Suprapubic skin (tissue), 4 donors: ENCODE results near the gene C2CD2L. TPM values are rescaled to one million over a fixed set of nuclear protein-coding genes. Genes with fewer than 3 reads are reported as not detected.

Experiments
- DNase-seq, 2 donors: peaks; one replicate each; pipeline ENCODE4 v3.0.0-alpha.2; 2019; ENCODE audit warnings: low spot score in 2 of 2
- H3K27ac ChIP-seq: fragments of 200-600 bp; sonication (generic); one replicate; pipeline ENCODE4 v1.5.1; 2019
- H3K27me3 ChIP-seq: fragments of 200-600 bp; sonication (generic); one replicate; pipeline ENCODE4 v1.5.1; 2019
- H3K36me3 ChIP-seq: fragments of 200-600 bp; sonication (generic); one replicate; pipeline ENCODE4 v1.5.1; 2019
- H3K4me1 ChIP-seq: fragments of 200-600 bp; sonication (generic); one replicate; pipeline ENCODE4 v1.5.1; 2019
- H3K4me3 ChIP-seq: fragments of 200-600 bp; sonication (generic); one replicate; pipeline ENCODE4 v1.5.1; 2019; ENCODE audit warnings: mild to moderate bottlenecking
- H3K9me3 ChIP-seq: fragments of 200-600 bp; sonication (generic); one replicate; pipeline ENCODE4 v1.5.1; 2019
- CTCF ChIP-seq, 2 donors: fragments of 200-600 bp in 1 of 2; fragments of 450-650 bp in 1 of 2; sonication (generic) in 1 of 2; IDR thresholded peaks; one replicate each; pipeline ENCODE4 v1.5.1; 2016 to 2019; ENCODE audit warnings: antibody characterized with exemption in 2 of 2, mild to moderate bottlenecking in 1 of 2, moderate library complexity in 1 of 2
- EP300 ChIP-seq: sonication (generic); formaldehyde crosslinking; IDR thresholded peaks from one replicate; pipeline ENCODE4 v1.6.1; 2017; ENCODE audit warnings: antibody characterized with exemption
- POLR2A ChIP-seq, 2 donors: fragments of 450-650 bp; IDR thresholded peaks; one replicate each; pipeline ENCODE4 v1.6.1; 2017; ENCODE audit warnings: antibody characterized with exemption in 2 of 2, mild to moderate bottlenecking in 2 of 2, moderate library complexity in 2 of 2
- POLR2AphosphoS5 ChIP-seq, 3 donors: sonication (generic); formaldehyde crosslinking; IDR thresholded peaks; one replicate each; pipeline ENCODE4 v1.6.1; 2017; ENCODE audit warnings: antibody characterized with exemption in 3 of 3
- WGBS: methylation state at CpG from one replicate; pipeline ENCODE4 v1.1.5; 2018; 5-methylcytosine and 5-hydroxymethylcytosine counted together
- total RNA-seq, 4 donors: library from RNA; depleted of rRNA; stranded (reverse); fragments of >200 nt; gene quantifications; one replicate each; pipeline ENCODE4 v1.1.0, GENCODE V29; 2016

The C2CD2L gene
- total RNA-seq, 4 donors from 2014 or later: 20.1 to 25.9 (median 21.5) TPM

GRCh38 chr11:119116601-119117000 is 9.5 kb downstream of the C2CD2L start:
- peaks cover 46% of the 10 kb centered on the region for H3K36me3 ChIP-seq
- peaks cover 9% of the 10 kb centered on the region for H3K4me1 ChIP-seq
- H3K27ac ChIP-seq: no peak overlapping the region
- H3K9me3 ChIP-seq: no peaks in the 10 kb centered on the region
- WGBS: 83% methylated on average over 5 of the region's 5 CpGs
- DNase-seq: peak in 1 of 2 donors; percentile 51
- no peak for TF ChIP-seq POLR2AphosphoS5 (IDR thresholded peaks at IDR 0.05)
- no peak for TF ChIP-seq POLR2A (IDR thresholded peaks at IDR 0.05)
- no peak for TF ChIP-seq EP300
- no peak overlapping the region for H3K4me3 ChIP-seq
- no peaks in the 10 kb centered on the region for H3K27me3 ChIP-seq

- no peak for DNase-seq
- no peak overlapping the region for H3K27ac ChIP-seq
- no peak overlapping the region for H3K4me3 ChIP-seq
- peaks cover 40% of the 10 kb centered on the region for H3K36me3 ChIP-seq
- WGBS: 94% methylated on average over 3 of the region's 3 CpGs
- TF ChIP-seq EP300 (no peak), POLR2A (IDR thresholded peaks at IDR 0.05) (no peak)
- no peaks in the 10 kb centered on the region for H3K27me3 ChIP-seq
- no peaks in the 10 kb centered on the region for H3K9me3 ChIP-seq
- peaks cover 12% of the 10 kb centered on the region for H3K4me1 ChIP-seq
These were observed 10.0 kb downstream of the C2CD2L start for GRCh38 chr11:119117004-119117706.

GRCh38 chr11:119118227-119118626 is 11.1 kb downstream of the C2CD2L start:
- Histone ChIP-seq H3K27ac (no peak overlapping the region), H3K4me3 (no peak overlapping the region), H3K27me3 (no peaks in the 10 kb centered on the region), H3K36me3 (peaks cover 29% of the 10 kb centered on the region), H3K9me3 (no peaks in the 10 kb centered on the region), H3K4me1 (peaks cover 22% of the 10 kb centered on the region)
- TF ChIP-seq CTCF (IDR thresholded peaks at IDR 0.05) (no peak), EP300 (no peak), POLR2AphosphoS5 (IDR thresholded peaks at IDR 0.05) (no peak)
- 94% methylated on average over 5 of the region's 5 CpGs for WGBS
- no peak for DNase-seq

GRCh38 chr11:119118946-119119345 is 11.8 kb downstream of the C2CD2L start:
- Histone ChIP-seq H3K27ac (no peak overlapping the region), H3K27me3 (no peaks in the 10 kb centered on the region), H3K4me1 (peaks cover 24% of the 10 kb centered on the region), H3K4me3 (no peak overlapping the region), H3K9me3 (no peaks in the 10 kb centered on the region), H3K36me3 (peaks cover 24% of the 10 kb centered on the region)
- TF ChIP-seq POLR2AphosphoS5 (IDR thresholded peaks at IDR 0.05) (no peak), POLR2A (IDR thresholded peaks at IDR 0.05) (no peak), CTCF (IDR thresholded peaks at IDR 0.05) (no peak), EP300 (no peak)
- no peak for DNase-seq
- WGBS: 84% methylated on average over 1 of the region's 1 CpG

- no peaks in the 10 kb centered on the region for H3K9me3 ChIP-seq
- H3K4me1 ChIP-seq: peaks cover 27% of the 10 kb centered on the region
- WGBS: 17% methylated on average over 5 of the region's 5 CpGs
- DNase-seq: no peak
- TF ChIP-seq CTCF (IDR thresholded peaks at IDR 0.05) (no peak), POLR2A (IDR thresholded peaks at IDR 0.05) (no peak), EP300 (no peak), POLR2AphosphoS5 (IDR thresholded peaks at IDR 0.05) (no peak)
- peaks cover 20% of the 10 kb centered on the region for H3K36me3 ChIP-seq
- H3K27me3 ChIP-seq: no peaks in the 10 kb centered on the region
- peak overlapping the region; percentile 85 for H3K27ac ChIP-seq
- H3K4me3 ChIP-seq: peak overlapping the region; percentile 63
These were observed 13.5 kb downstream of the C2CD2L start for GRCh38 chr11:119120639-119121007.

- H3K4me3 ChIP-seq: peak within 1 kb of the TSS; percentile 63
- no peaks in the 10 kb centered on the region for H3K27me3 ChIP-seq
- TF ChIP-seq POLR2AphosphoS5 (IDR thresholded peaks at IDR 0.05) (peak in 1 of 3 donors; percentile 62), EP300 (no peak), CTCF (IDR thresholded peaks at IDR 0.05) (no peak), POLR2A (IDR thresholded peaks at IDR 0.05) (peak; percentile 40 to 67)
- peaks cover 14% of the 10 kb centered on the region for H3K36me3 ChIP-seq
- H3K9me3 ChIP-seq: no peaks in the 10 kb centered on the region
- WGBS: under 1% methylated on average over 26 of the region's 54 CpGs
- H3K27ac ChIP-seq: peak within 1 kb of the TSS; percentile 85
- peak; percentile 100 for DNase-seq
- peaks cover 33% of the 10 kb centered on the region for H3K4me1 ChIP-seq
These were observed 14.1 kb downstream of the C2CD2L start, which contains the start of gene HINFP for GRCh38 chr11:119121008-119121810. HINFP (plus strand) TSS chr11:119121580; CDS start chr11:119126945, 5,365 bp downstream.
